HCT116 (cell line): Measurements from ENCODE around the gene ABCC1.

Source experiments
- CTCF ChIP-seq, 3 experiments: fragments of 200-600 bp in 1 of 3; sonication (generic) in 1 of 3; IDR thresholded peaks in 2 of 3; conservative IDR thresholded peaks in 1 of 3; 2 replicates each; pipeline ENCODE4 v1.5.1; 2012 to 2017; ENCODE audit warnings: low read depth in 2 of 3, low read length in 2 of 3, antibody characterized with exemption in 1 of 3, borderline replicate concordance in 1 of 3, control low read depth in 1 of 3, mild to moderate bottlenecking in 1 of 3, mixed read lengths in 1 of 3, mixed run types in 1 of 3, moderate library complexity in 1 of 3; ENCODE audit not compliant: insufficient read depth in 1 of 3
- EZH2 ChIP-seq: fragments of 200-600 bp; sonication (generic); IDR thresholded peaks from 2 replicates; pipeline ENCODE4 v1.6.1; 2017; ENCODE audit warnings: antibody characterized with exemption, mixed run types
- EZH2phosphoT487 ChIP-seq: fragments of 200-600 bp; IDR thresholded peaks from 2 replicates; pipeline ENCODE4 v1.6.1; 2018; ENCODE audit warnings: antibody characterized with exemption, borderline replicate concordance
- JUND ChIP-seq: IDR thresholded peaks from 2 replicates; pipeline ENCODE4 v1.6.1; 2012
- POLR2A ChIP-seq: IDR thresholded peaks from 2 replicates; pipeline ENCODE4 v1.7.0; 2011; ENCODE audit warnings: borderline replicate concordance; ENCODE audit not compliant: insufficient read depth, insufficient read length; ENCODE audit errors: extremely low read depth
- SP1 ChIP-seq: IDR thresholded peaks from 2 replicates; pipeline ENCODE4 v1.6.1; 2012; ENCODE audit warnings: low read depth
- YY1 ChIP-seq: IDR thresholded peaks from 2 replicates; pipeline ENCODE4 v1.6.1; 2011; ENCODE audit warnings: low read length, low read depth, moderate library complexity, mild to moderate bottlenecking; ENCODE audit not compliant: insufficient replicate concordance; ENCODE audit errors: extremely low read depth
- TF ChIP-seq, protein P1 (sequence below): IDR thresholded peaks from 2 replicates; pipeline ENCODE4 v1.6.1; 2012; ENCODE audit warnings: low read depth

DNA sequence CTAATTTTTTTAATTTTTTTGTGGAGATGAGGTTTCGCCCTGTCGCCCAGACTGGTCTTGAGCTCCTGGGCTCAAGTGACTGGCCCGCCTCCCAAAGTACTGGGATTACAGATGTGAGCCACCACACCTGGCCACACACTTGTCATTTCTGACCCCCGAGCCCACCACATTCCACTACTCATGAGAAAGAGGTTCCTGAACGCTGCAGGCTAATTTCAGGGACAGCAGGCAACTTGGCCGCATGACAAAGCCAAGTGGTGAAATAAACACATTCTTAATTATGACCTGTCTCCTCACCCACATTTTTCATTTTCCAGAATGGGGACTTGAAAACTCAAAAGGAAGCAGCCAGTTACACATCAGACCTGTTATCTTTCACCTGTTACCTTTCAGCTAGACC lies 159.3 kb downstream of the ABCC1 start:
- no peak for TF ChIP-seq CTCF (IDR thresholded peaks at IDR 0.05 in 2 of 3, conservative IDR thresholded peaks at IDR 0.05 in 1 of 3; ENCODE audit: borderline replicate concordance in 1 of 3, insufficient read depth in 1 of 3, low read depth in 2 of 3, low read length in 2 of 3)
- no peak for TF ChIP-seq POLR2A
- no peak for TF ChIP-seq EZH2
- no peak for TF ChIP-seq JUND
- TF ChIP-seq, protein P1, sequence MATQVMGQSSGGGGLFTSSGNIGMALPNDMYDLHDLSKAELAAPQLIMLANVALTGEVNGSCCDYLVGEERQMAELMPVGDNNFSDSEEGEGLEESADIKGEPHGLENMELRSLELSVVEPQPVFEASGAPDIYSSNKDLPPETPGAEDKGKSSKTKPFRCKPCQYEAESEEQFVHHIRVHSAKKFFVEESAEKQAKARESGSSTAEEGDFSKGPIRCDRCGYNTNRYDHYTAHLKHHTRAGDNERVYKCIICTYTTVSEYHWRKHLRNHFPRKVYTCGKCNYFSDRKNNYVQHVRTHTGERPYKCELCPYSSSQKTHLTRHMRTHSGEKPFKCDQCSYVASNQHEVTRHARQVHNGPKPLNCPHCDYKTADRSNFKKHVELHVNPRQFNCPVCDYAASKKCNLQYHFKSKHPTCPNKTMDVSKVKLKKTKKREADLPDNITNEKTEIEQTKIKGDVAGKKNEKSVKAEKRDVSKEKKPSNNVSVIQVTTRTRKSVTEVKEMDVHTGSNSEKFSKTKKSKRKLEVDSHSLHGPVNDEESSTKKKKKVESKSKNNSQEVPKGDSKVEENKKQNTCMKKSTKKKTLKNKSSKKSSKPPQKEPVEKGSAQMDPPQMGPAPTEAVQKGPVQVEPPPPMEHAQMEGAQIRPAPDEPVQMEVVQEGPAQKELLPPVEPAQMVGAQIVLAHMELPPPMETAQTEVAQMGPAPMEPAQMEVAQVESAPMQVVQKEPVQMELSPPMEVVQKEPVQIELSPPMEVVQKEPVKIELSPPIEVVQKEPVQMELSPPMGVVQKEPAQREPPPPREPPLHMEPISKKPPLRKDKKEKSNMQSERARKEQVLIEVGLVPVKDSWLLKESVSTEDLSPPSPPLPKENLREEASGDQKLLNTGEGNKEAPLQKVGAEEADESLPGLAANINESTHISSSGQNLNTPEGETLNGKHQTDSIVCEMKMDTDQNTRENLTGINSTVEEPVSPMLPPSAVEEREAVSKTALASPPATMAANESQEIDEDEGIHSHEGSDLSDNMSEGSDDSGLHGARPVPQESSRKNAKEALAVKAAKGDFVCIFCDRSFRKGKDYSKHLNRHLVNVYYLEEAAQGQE: no peak
- TF ChIP-seq EZH2phosphoT487: no peak
- TF ChIP-seq SP1: no peak
- no peak for TF ChIP-seq YY1
